GM12878 (cell line): Measurements from ENCODE around the gene OSGEP. TPM values are rescaled to one million over a fixed set of nuclear protein-coding genes. Genes with fewer than 3 reads are reported as not detected.
A peak's percentile ranks its signal among the peaks of the same experiment; 100 is the strongest.

Source experiments
- ATAC-seq: fragments of 200-7000 bp; cut with Tn5 transposase; 3 replicates; pipeline ENCODE4 v1.9.1; 2020; ENCODE audit warnings: mild to moderate bottlenecking, moderate library complexity
- Bru-seq: library from RNA; stranded (reverse); fragments of 400-500 nt; gene quantifications from one replicate; lab custom pipeline; 2021; lab: Mats Ljungman, UMichigan
- BruChase-seq, 2 experiments: library from RNA; stranded (reverse); fragments of 400-500 nt; gene quantifications; one replicate each; lab custom pipeline; 2021; lab: Mats Ljungman, UMichigan
- BruUV-seq: library from RNA; stranded (reverse); fragments of 400-500 nt; replicated peaks from 2 replicates; lab custom pipeline; 2021; lab: Mats Ljungman, UMichigan
- CTCF ChIA-PET: fragments of 300-600 bp; sonication (Branson Sonifier 250); formaldehyde crosslinking; extraction: SDS; loops from one replicate; lab custom pipeline; 2021; ENCODE audit warnings: inconsistent platforms; lab: Yijun Ruan, JAX
- POLR2A ChIA-PET: fragments of 350-600 bp; formaldehyde crosslinking; extraction: SDS; loops from one replicate; lab custom pipeline; 2021; ENCODE audit warnings: inconsistent platforms; lab: Charles Lee
- RAD21 ChIA-PET: fragments of 300-600 bp; sonication (Branson Sonifier 250); formaldehyde crosslinking; loops from one replicate; lab custom pipeline; 2023; ENCODE audit warnings: antibody characterized with exemption; ENCODE audit not compliant: unreplicated experiment; lab: Charles Lee
- SMC1A ChIA-PET: fragments of 300-600 bp; sonication (Branson Sonifier 250); formaldehyde crosslinking; loops from one replicate; lab custom pipeline; 2023; ENCODE audit not compliant: unreplicated experiment, uncharacterized antibody; lab: Charles Lee
- DNase-seq: peaks from one replicate; pipeline ENCODE4 v3.0.0-alpha.2; 2011; ENCODE audit warnings: low read depth, low spot score
- FAIRE-seq: peaks from 3 replicates; lab custom pipeline; 2011; peaks lifted over from hg19 to GRCh38; lab: Jason Lieb, UNC
- H2AFZ ChIP-seq: 2 replicates; pipeline ENCODE4 v1.6.0; 2011; ENCODE audit warnings: low read depth, low read length, control low read depth; ENCODE audit not compliant: control insufficient read depth
- H3K27ac ChIP-seq: 2 replicates; pipeline ENCODE4 v1.5.1; 2011; ENCODE audit warnings: control low read depth; ENCODE audit not compliant: control insufficient read depth, insufficient read depth
- H3K27me3 ChIP-seq, 2 experiments: replicated peaks in 1 of 2; 2 replicates each; pipeline versions ENCODE4 v1.6.0 to v1.6.1; 2011; ENCODE audit warnings: low read length in 1 of 2; ENCODE audit not compliant: control insufficient read depth in 2 of 2, insufficient read depth in 2 of 2
- H3K36me3 ChIP-seq, 2 experiments: 2 replicates each; pipeline ENCODE4 v1.5.1; 2011; ENCODE audit warnings: low read length in 1 of 2; ENCODE audit not compliant: control insufficient read depth in 2 of 2, insufficient read depth in 2 of 2
- H3K4me1 ChIP-seq: 2 replicates; pipeline ENCODE4 v1.6.1; 2011; ENCODE audit warnings: mild to moderate bottlenecking, low read length, moderate library complexity, mixed read lengths; ENCODE audit not compliant: control insufficient read depth, insufficient read depth
- H3K4me2 ChIP-seq: 2 replicates; pipeline ENCODE4 v1.6.0; 2011; ENCODE audit warnings: control low read depth; ENCODE audit not compliant: control insufficient read depth, insufficient read depth
- H3K4me3 ChIP-seq: fragments of 200-600 bp; sonication (generic); 2 replicates; pipeline ENCODE4 v1.5.1; 2016
- H3K79me2 ChIP-seq: 2 replicates; pipeline ENCODE4 v1.6.0; 2011; ENCODE audit warnings: low read length; ENCODE audit not compliant: control insufficient read depth, insufficient read depth
- H3K9ac ChIP-seq: 2 replicates; pipeline ENCODE4 v1.8.0; 2011; ENCODE audit warnings: low read length, control low read depth, mixed read lengths; ENCODE audit not compliant: control insufficient read depth, insufficient read depth
- H3K9me3 ChIP-seq: replicated peaks from 3 replicates; pipeline ENCODE4 v1.5.1; 2011; ENCODE audit warnings: mild to moderate bottlenecking, low read length; ENCODE audit not compliant: control insufficient read depth, insufficient read depth
- H4K20me1 ChIP-seq: 2 replicates; pipeline ENCODE4 v1.6.0; 2011; ENCODE audit not compliant: control insufficient read depth, insufficient read depth
- ESRRA ChIP-seq: IDR thresholded peaks from 2 replicates; pipeline ENCODE4 v1.6.1; 2012; ENCODE audit warnings: mild to moderate bottlenecking, low read length, improper control_type of control experiment
- FOXK2 ChIP-seq: fragments of 450-650 bp; IDR thresholded peaks from 2 replicates; pipeline ENCODE4 v1.6.1; 2017; ENCODE audit warnings: mild to moderate bottlenecking, moderate library complexity
- KAT2A ChIP-seq: conservative IDR thresholded peaks from 2 replicates; pipeline ENCODE4 v1.6.1; 2011; ENCODE audit warnings: low read depth, low read length; ENCODE audit not compliant: control insufficient read depth
- MTA2 ChIP-seq: fragments of 450-650 bp; IDR thresholded peaks from 2 replicates; pipeline ENCODE4 v1.6.1; 2016; ENCODE audit warnings: low read depth, mild to moderate bottlenecking, moderate library complexity
- NBN ChIP-seq: fragments of 450-650 bp; IDR thresholded peaks from 2 replicates; pipeline ENCODE4 v1.6.1; 2016
- NFXL1 ChIP-seq: fragments of 450-650 bp; IDR thresholded peaks from 2 replicates; pipeline ENCODE4 v1.6.1; 2017; ENCODE audit warnings: antibody characterized with exemption, mild to moderate bottlenecking, borderline replicate concordance
- RELA ChIP-seq: fragments of 450-650 bp; IDR thresholded peaks from 2 replicates; pipeline ENCODE4 v1.8.0; 2014; ENCODE audit warnings: borderline replicate concordance; ENCODE audit not compliant: partially characterized antibody
- WRNIP1 ChIP-seq: IDR thresholded peaks from 2 replicates; pipeline ENCODE4 v1.6.1; 2011; ENCODE audit warnings: low read depth, low read length, improper control_type of control experiment, borderline replicate concordance
- ZNF207 ChIP-seq: fragments of 450-650 bp; IDR thresholded peaks from 2 replicates; pipeline ENCODE4 v1.6.1; 2014; ENCODE audit warnings: antibody characterized with exemption, mild to moderate bottlenecking, borderline replicate concordance
- WGBS: methylation state at CpG from one replicate; pipeline ENCODE4 v1.1.6; 2016; ENCODE audit warnings: low lambda C conversion rate; ENCODE audit not compliant: insufficient replicate concordance, insufficient coverage; ENCODE audit errors: missing lambda C conversion rate; 5-methylcytosine and 5-hydroxymethylcytosine counted together
- in situ Hi-C: fragments of 300-500 bp; cut with MboI; formaldehyde crosslinking; loops from 9 replicates; pipeline ENCODE4 v1.14.3; 2018; ENCODE audit warnings: mixed read lengths
- intact Hi-C: fragments of 100-400 bp; cut with micrococcal nuclease; formaldehyde crosslinking; loops from one replicate; pipeline ENCODE4 v1.14.2; 2022; ENCODE audit not compliant: unreplicated experiment
- long read RNA-seq, 2 experiments: library from polyadenylated mRNA; unstranded; transcript quantifications; one replicate each; pipeline ENCODE4 v2.0.0, GENCODE V29; 2019 to 2020
- polyA minus RNA-seq, 3 experiments: library from RNA; depleted of rRNA, polyadenylated mRNA; stranded (reverse); fragments of >200 nt; gene quantifications; 2 replicates each; pipeline ENCODE4 v1.2.3, GENCODE V29; 2011
- polyA plus RNA-seq, 11 experiments: library from polyadenylated mRNA; depleted of rRNA in 4 of 11; unstranded in 6 of 11; stranded (reverse) in 5 of 11; fragments of >200 nt; fragmentation: Nextera tagmentation in 4 of 11; fragmentation: Illumina TruSeq in 1 of 11; extraction: Ambion mirVana in 4 of 11; extraction: Trizol in 1 of 11; gene quantifications; 1 replicate in 1 of 11; 2 replicates in 10 of 11; pipeline versions ENCODE4 v1.2.1 to v1.2.3, GENCODE V29; 2011 to 2016; ENCODE audit warnings: inconsistent platforms in 2 of 11, missing spikeins in 2 of 11, low read depth in 1 of 11
- total RNA-seq, 4 experiments: library from RNA; depleted of rRNA in 3 of 4; stranded (reverse); fragments of >200 nt in 3 of 4; fragmentation: Illumina TruSeq in 1 of 4; extraction: Trizol in 1 of 4; gene quantifications; 2 replicates each; pipeline versions ENCODE4 v1.2.1 to v1.2.3, GENCODE V29; 2013 to 2021
- TF ChIP-seq, protein P1 (sequence below): fragments of 450-650 bp; IDR thresholded peaks from 2 replicates; pipeline ENCODE4 v1.6.1; 2018; ENCODE audit warnings: borderline replicate concordance, mild to moderate bottlenecking; ENCODE audit not compliant: partially characterized antibody
- TF ChIP-seq, protein P2 (sequence below): IDR thresholded peaks from 2 replicates; pipeline ENCODE4 v1.6.1; 2012; ENCODE audit warnings: low read depth, low read length, improper control_type of control experiment

Gene OSGEP
- 81.7 and 83.0 TPM in 2 replicates for total RNA-seq (2013; cell fraction: nucleolus; rRNA removed)
- total RNA-seq (2014; rRNA removed) (67.1 and 78.1 TPM in 2 replicates), total RNA-seq (2014; rRNA removed; fragmentation: Illumina TruSeq; extraction: Trizol) (47.9 and 49.2 TPM in 2 replicates), total RNA-seq (2021) (46.8 and 47.8 TPM in 2 replicates), polyA plus RNA-seq (2011; rRNA removed) (49.6 and 56.2 TPM in 2 replicates), polyA plus RNA-seq (2014; fragmentation: Illumina TruSeq; extraction: Trizol) (49.4 and 57.1 TPM in 2 replicates), polyA plus RNA-seq (2014; fragmentation: Nextera tagmentation; extraction: Ambion mirVana) (10 to 100 TPM; 48.9 to 49.4 TPM), polyA plus RNA-seq (2014; rRNA removed) (85.6 and 88.8 TPM in 2 replicates), polyA plus RNA-seq (2016; fragmentation: Nextera tagmentation; extraction: Ambion mirVana) (10 to 100 TPM; 76.9 to 88.9 TPM), polyA minus RNA-seq (2011; rRNA and poly(A)+ RNA removed) (71.2 and 76.9 TPM in 2 replicates), Bru-seq, nascent RNA (percentile 85 among the genes with signal in this experiment), BruChase-seq, experiment 1, labeled RNA remaining after a 6-hour chase (percentile 86 among the genes with signal in this experiment), BruChase-seq, experiment 2, labeled RNA remaining after a 2-hour chase (percentile 89 among the genes with signal in this experiment)
- 33.7 TPM for polyA plus RNA-seq (2011; ENCODE audit: low read depth)
- polyA plus RNA-seq (2011; cell fraction: cytosol; rRNA removed): 68.4 and 87.0 TPM in 2 replicates
- 128 and 138 TPM in 2 replicates for polyA plus RNA-seq (2011; cell fraction: nucleus; rRNA removed)
- 31.3 and 37.9 TPM in 2 replicates for polyA plus RNA-seq (2012)
- 15.9 and 16.4 TPM in 2 replicates for polyA minus RNA-seq (2011; cell fraction: cytosol; rRNA and poly(A)+ RNA removed)
- polyA minus RNA-seq (2011; cell fraction: nucleus; rRNA and poly(A)+ RNA removed): 48.0 and 88.6 TPM in 2 replicates
- long read RNA-seq, experiment 1, transcript OSGEP-201 (11 exons, 2,002 nt): major isoform, 26 of 32 reads
- long read RNA-seq, experiment 1, partial matches to known transcripts: 0 of 32 reads
- long read RNA-seq, experiment 1, other reads (novel, unspliced or antisense): 6 of 32 reads
- long read RNA-seq, experiment 2, transcript OSGEP-201 (11 exons, 2,002 nt): major isoform, 180 of 219 reads
- long read RNA-seq, experiment 2, partial matches to known transcripts: 3 of 219 reads
- long read RNA-seq, experiment 2, other reads (novel, unspliced or antisense): 30 of 219 reads

DNA sequence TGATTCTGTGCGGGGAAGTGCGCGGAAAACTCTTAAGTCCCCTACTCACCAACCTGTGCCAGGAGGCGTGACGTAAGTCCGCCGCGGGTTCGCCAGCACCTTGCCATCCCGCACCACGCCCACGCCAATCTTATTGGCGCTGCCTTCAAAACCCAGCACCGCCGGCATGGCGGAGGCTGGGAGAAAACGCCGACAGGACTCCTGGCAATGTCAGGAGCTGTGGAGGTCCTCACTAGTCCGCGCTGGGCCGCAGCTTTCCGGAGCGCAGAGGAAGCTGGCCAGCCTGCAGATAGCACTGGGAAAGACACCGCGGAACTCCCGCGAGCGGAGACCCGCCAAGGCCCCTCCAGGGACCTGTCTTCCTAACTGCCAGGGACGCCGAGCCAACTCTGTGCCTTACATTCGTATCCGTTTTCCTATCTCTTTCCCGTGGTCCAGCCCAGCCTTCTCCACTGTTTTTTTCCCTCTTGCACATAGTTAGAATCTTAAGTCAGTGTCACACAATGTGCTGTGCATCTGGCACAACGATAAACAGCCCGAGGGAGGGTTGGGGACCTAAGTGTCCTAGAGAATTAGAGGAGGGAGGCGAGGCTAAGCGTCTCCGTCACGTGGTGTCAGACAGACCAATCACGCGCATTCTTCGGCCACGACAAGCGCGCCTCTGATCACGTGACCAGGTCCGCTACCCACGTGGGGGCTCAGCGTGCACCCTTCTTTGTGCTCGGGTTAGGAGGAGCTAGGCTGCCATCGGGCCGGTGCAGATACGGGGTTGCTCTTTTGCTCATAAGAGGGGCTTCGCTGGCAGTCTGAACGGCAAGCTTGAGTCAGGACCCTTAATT lies at the start of gene OSGEP, which contains the start of gene APEX1:
OSGEP (minus strand) TSS at position 297 of the 839 bp plus-strand sequence; CDS start at position 168, 129 bp downstream.
APEX1 (plus strand) TSS at position 711 of the 839 bp plus-strand sequence. CDS start 420 bp downstream, outside the sequence.
- H3K79me2 ChIP-seq: peaks cover 43% of the 10 kb centered on the region
- H3K36me3 ChIP-seq: peaks cover 12 to 48% of the 10 kb centered on the region in 2 experiments
- DNase-seq: peak; percentile 99
- peak; percentile 93 for ATAC-seq
- H3K4me2 ChIP-seq: peak within 1 kb of the TSS; percentile 67
- SMC1A ChIA-PET: interaction anchor here (0.9 to 3.0 kb wide), 11 partner anchors 18 to 127 kb away, joined by 3 to 27 read pairs (median 6); partner anchors contain the start of genes CCNB1IP1, PARP2 and TEP1
- intact Hi-C loops (loop anchor here (1.0 to 2.0 kb wide), 3 partner anchors 26 to 111 kb away; partner anchors contain the start of genes PARP2 and TEP1), in situ Hi-C loops (loop anchor here (5.0 kb wide), 1 partner anchor 37 kb away; no protein-coding TSS in a partner anchor)
- peaks cover under 1% of the 10 kb centered on the region for H3K4me1 ChIP-seq
- no peaks in the 10 kb centered on the region for H4K20me1 ChIP-seq
- no peaks in the 10 kb centered on the region for H3K27me3 ChIP-seq
- POLR2A ChIA-PET: interaction anchor here (0.6 to 2.7 kb wide), 14 partner anchors 10 to 123 kb away, joined by 3 to 27 read pairs (median 5); partner anchors contain the start of genes CCNB1IP1, PARP2, PNP and TEP1
- CTCF ChIA-PET: interaction anchor here (0.7 to 4.7 kb wide), 7 partner anchors 15 to 219 kb away, joined by 3 to 48 read pairs (median 3); partner anchors contain the start of gene TEP1
- BruUV-seq: no TSS peak
- under 1% methylated on average over 56 of the region's 56 CpGs for WGBS
- peak within 1 kb of the TSS; percentile 98 for H3K27ac ChIP-seq
- peak within 1 kb of the TSS; percentile 83 for H3K4me3 ChIP-seq
- H3K9ac ChIP-seq: peak within 1 kb of the TSS; percentile 84
- peak within 1 kb of the TSS; percentile 84 for H2AFZ ChIP-seq
- H3K9me3 ChIP-seq: no peaks in the 10 kb centered on the region
- FAIRE-seq: peak; percentile 98
- RAD21 ChIA-PET: interaction anchor here (0.6 to 2.9 kb wide), 9 partner anchors 15 to 1057 kb away, joined by 3 to 17 read pairs (median 4); partner anchors contain the start of genes PARP2, PNP and TEP1
- peak; percentile 99 for TF ChIP-seq RELA
- TF ChIP-seq WRNIP1: 0 out of 2 replicates have a peak, but pooled peaks have one; percentile 95
- TF ChIP-seq, protein P1, sequence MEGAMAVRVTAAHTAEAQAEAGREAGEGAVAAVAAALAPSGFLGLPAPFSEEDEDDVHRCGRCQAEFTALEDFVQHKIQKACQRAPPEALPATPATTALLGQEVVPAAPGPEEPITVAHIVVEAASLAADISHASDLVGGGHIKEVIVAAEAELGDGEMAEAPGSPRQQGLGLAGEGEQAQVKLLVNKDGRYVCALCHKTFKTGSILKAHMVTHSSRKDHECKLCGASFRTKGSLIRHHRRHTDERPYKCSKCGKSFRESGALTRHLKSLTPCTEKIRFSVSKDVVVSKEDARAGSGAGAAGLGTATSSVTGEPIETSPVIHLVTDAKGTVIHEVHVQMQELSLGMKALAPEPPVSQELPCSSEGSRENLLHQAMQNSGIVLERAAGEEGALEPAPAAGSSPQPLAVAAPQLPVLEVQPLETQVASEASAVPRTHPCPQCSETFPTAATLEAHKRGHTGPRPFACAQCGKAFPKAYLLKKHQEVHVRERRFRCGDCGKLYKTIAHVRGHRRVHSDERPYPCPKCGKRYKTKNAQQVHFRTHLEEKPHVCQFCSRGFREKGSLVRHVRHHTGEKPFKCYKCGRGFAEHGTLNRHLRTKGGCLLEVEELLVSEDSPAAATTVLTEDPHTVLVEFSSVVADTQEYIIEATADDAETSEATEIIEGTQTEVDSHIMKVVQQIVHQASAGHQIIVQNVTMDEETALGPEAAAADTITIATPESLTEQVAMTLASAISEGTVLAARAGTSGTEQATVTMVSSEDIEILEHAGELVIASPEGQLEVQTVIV: no peak
- no peak for TF ChIP-seq ESRRA
- TF ChIP-seq ZNF207: no peak; the same call in none of the 2 replicates
- no peak for TF ChIP-seq KAT2A
- TF ChIP-seq, protein P2, sequence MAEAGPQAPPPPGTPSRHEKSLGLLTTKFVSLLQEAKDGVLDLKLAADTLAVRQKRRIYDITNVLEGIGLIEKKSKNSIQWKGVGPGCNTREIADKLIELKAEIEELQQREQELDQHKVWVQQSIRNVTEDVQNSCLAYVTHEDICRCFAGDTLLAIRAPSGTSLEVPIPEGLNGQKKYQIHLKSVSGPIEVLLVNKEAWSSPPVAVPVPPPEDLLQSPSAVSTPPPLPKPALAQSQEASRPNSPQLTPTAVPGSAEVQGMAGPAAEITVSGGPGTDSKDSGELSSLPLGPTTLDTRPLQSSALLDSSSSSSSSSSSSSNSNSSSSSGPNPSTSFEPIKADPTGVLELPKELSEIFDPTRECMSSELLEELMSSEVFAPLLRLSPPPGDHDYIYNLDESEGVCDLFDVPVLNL: peak; percentile 74
- TF ChIP-seq MTA2: peak; percentile 34; the same call in 1 of the 2 replicates
- TF ChIP-seq NFXL1: no peak
- peak; percentile 97 for TF ChIP-seq NBN
- peak; percentile 84 for TF ChIP-seq FOXK2
